ENCODE data around the gene CDX1. TPM values are rescaled to one million over a fixed set of nuclear protein-coding genes. Genes with fewer than 3 reads are reported as not detected.
A peak's percentile ranks its signal among the peaks of the same experiment; 100 is the strongest.

The CDX1 gene
- total and polyA plus RNA-seq, 2 of the 8 experiments (the other 6 are each of a cell fraction or from before 2014, with no cell fraction given), result not detected

DNA sequence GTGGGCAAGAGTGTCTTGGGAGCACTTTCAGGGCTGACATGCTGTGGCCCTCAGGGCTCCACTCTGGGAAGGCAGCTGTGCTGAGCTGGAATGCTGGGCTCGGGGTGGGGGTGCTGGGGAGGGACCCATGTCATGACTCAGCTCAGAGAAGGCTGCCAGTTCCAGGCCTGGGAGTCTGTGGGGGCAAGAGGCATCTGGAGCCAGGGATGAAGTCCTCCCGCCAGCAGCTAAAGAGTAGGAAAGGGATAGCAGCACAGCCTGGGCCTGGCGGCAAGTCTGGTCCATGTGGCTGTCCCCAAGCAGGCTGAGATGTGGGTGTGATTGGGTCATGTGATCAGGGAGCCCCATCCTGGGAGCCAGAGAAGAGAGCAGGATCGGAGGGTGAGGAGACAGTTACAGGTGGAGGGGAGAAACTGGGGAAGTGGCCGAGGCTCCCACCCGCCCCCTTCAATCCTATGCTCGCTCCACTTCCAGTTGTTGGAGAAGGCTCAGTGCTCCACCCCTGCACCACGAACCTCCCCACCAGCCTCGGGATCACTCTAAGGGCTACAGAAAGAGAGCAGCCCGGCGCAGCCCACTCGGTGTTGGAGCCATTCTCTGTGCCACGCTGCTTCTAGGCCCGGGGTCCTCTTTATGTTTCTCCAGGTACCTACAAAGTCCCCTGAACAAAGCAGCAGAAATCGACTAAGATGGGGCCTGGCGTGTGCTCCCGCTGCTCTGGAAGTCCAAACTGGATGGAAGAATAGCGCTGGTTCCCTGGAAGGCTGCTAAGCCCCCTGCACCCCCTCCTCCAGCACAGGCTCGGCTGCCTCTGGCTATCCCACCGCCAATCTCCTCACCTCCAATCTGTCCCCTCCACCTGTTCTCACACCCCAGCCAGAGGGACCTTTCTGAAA lies 23.0 kb upstream of the CDX1 start:
- peak overlapping the region; percentile 44 for H4K91ac ChIP-seq (replicated peaks; ENCODE audit: insufficient read length, low read length)
- ChIA-PET POLR2A (ENCODE audit: partially characterized antibody) (interaction anchor here (1.3 to 1.7 kb wide), 2 partner anchors 12 to 14 kb away, joined by 3 to 6 read pairs; partner anchors contain the start of gene PDGFRB), CTCF (ENCODE audit: partially characterized antibody) (interaction anchor here (0.9 to 13.1 kb wide), 7 partner anchors 11 to 112 kb away, joined by 3 to 188 read pairs (median 5); partner anchors contain the start of gene PDGFRB)
- H3K79me1 ChIP-seq (ENCODE audit: low read depth, low read length), result no peaks in the 10 kb centered on the region; the same call in 1 of the 2 replicates
- peaks cover 4 to 23% (median 16%) of the 10 kb centered on the region in 4 experiments for H3K4me1 ChIP-seq (replicated peaks in 1 of 4; ENCODE audit: control insufficient read depth in 3 of 4, insufficient read depth in 4 of 4, low read length in 3 of 4)
- no peak overlapping the region for H2AFZ ChIP-seq (ENCODE audit: low read length)
- DNase-seq (ENCODE audit: low read depth in 1 of 2, low spot score in 2 of 2) (no peak), FAIRE-seq (no peak)
- H2BK20ac ChIP-seq (ENCODE audit: low read length), result peak overlapping the region; percentile 72; the same call in 1 of the 2 replicates
- no peaks in the 10 kb centered on the region for H4K20me1 ChIP-seq (replicated peaks in 1 of 2; ENCODE audit: control insufficient read depth in 1 of 2, insufficient read depth in 2 of 2, low read length in 2 of 2)
- no peaks in the 10 kb centered on the region for H3K9me3 ChIP-seq (ENCODE audit: insufficient read depth in 2 of 2, low read depth in 1 of 2, low read length in 1 of 2)
- no peak overlapping the region for H3K4ac ChIP-seq (replicated peaks; ENCODE audit: insufficient read length, low read depth, low read length)
- no peak overlapping the region for H3K9ac ChIP-seq (replicated peaks in 1 of 4; ENCODE audit: extremely low read depth in 1 of 4, low read depth in 3 of 4, low read length in 3 of 4)
- no peak overlapping the region; the same call in 1 of the 2 replicates for H4K8ac ChIP-seq (ENCODE audit: extremely low read depth, insufficient read depth, low read length)
- H2AK5ac ChIP-seq (ENCODE audit: low read depth, low read length), result no peak overlapping the region; the same call in 1 of the 2 replicates
- H3K27me3 ChIP-seq (replicated peaks in 1 of 4; ENCODE audit: control insufficient read depth in 3 of 4, extremely low read depth in 1 of 4, insufficient read depth in 3 of 4, low read length in 3 of 4), result no peaks in the 10 kb centered on the region; a peak in 1 of 7 replicates
- H3K23ac ChIP-seq (ENCODE audit: insufficient read length), result no peak overlapping the region
- no peak overlapping the region for H3K4me3 ChIP-seq (ENCODE audit: extremely low read depth in 1 of 4, insufficient read depth in 2 of 4, low read depth in 3 of 4, low read length in 4 of 4)
- H2BK15ac ChIP-seq (ENCODE audit: low read length), result peak overlapping the region; percentile 40; the same call in 1 of the 2 replicates
- H2BK120ac ChIP-seq (replicated peaks; ENCODE audit: low read depth, low read length), result no peak overlapping the region
- TF ChIP-seq SIN3A (conservative IDR thresholded peaks at IDR 0.05 in 1 of 2, IDR thresholded peaks at IDR 0.05 in 1 of 2; ENCODE audit: low read depth in 1 of 2, low read length in 2 of 2), result no peak
- 0 out of 2 replicates have a peak, but pooled peaks have one; percentile 18 for TF ChIP-seq MAX (IDR thresholded peaks at IDR 0.05)
- no peak overlapping the region for H3K27ac ChIP-seq (ENCODE audit: low read depth, low read length)
- H3K36me3 ChIP-seq (ENCODE audit: control insufficient read depth in 2 of 4, insufficient read depth in 4 of 4, low read length in 3 of 4), result no peaks in the 10 kb centered on the region
- H3K4me2 ChIP-seq (ENCODE audit: insufficient read depth in 1 of 2, low read depth in 2 of 2, low read length in 2 of 2), result peak overlapping the region in 1 of 2 experiments; percentile 35; a peak in 1 of 4 replicates
- H3K18ac ChIP-seq (ENCODE audit: extremely low read depth, low read length), result peak overlapping the region; percentile 51; the same call in 1 of the 2 replicates
- H3K79me2 ChIP-seq (ENCODE audit: control insufficient read depth in 1 of 2, insufficient read depth in 2 of 2, low read length in 2 of 2), result no peaks in the 10 kb centered on the region
- no peak overlapping the region for H4K5ac ChIP-seq (ENCODE audit: insufficient read length, low read depth, low read length)
- H3K56ac ChIP-seq (replicated peaks; ENCODE audit: insufficient read length, low read depth, low read length), result no peak overlapping the region
- 80% methylated on average over 20 of the region's 20 CpGs; no CpG with 5 or more reads in 1 of the 2 experiments for WGBS, 2 experiments (ENCODE audit: extremely low coverage in 1 of 2, insufficient coverage in 1 of 2, insufficient read length in 1 of 2, insufficient replicate concordance in 2 of 2, low coverage in 1 of 2, low lambda C conversion rate in 2 of 2, missing lambda C conversion rate in 1 of 2)
- no peak overlapping the region for H3K14ac ChIP-seq (ENCODE audit: insufficient read length)
- H2BK12ac ChIP-seq (ENCODE audit: low read depth, low read length), result peak overlapping the region; percentile 71; the same call in 1 of the 2 replicates
- H3K23me2 ChIP-seq (ENCODE audit: low read depth, low read length), result no peaks in the 10 kb centered on the region
- H2BK5ac ChIP-seq (ENCODE audit: low read depth, low read length), result peak overlapping the region; percentile 31; the same call in 1 of the 2 replicates

Data from H1 (cell line).